Measurements from ENCODE around the gene ASAP2. TPM values are rescaled to one million over a fixed set of nuclear protein-coding genes. Genes with fewer than 3 reads are reported as not detected.

ASAP2 gene
- total RNA-seq, 4 donors from 2014 or later: 28.2 to 38.0 (median 31.7) TPM

GRCh38 chr2:9208875-9209274, 2.3 kb downstream of the ASAP2 start:
- no peak for DNase-seq (ENCODE audit: low spot score in 2 of 2)

GRCh38 chr2:9210030-9210429, 3.4 kb downstream of the ASAP2 start:
- 47 to 55% methylated on average over 2 of the region's 2 CpGs for WGBS, 2 donors
- Histone ChIP-seq H3K36me3 (no peaks in the 10 kb centered on the region), H3K4me1 (peaks cover 0 to 81% (median 33%) of the 10 kb centered on the region in 4 donors), H3K27me3 (no peaks in the 10 kb centered on the region), H3K4me3 (no peak overlapping the region), H3K27ac (peak overlapping the region in 2 of 4 donors; percentile 68 to 78), H3K9me3 (no peaks in the 10 kb centered on the region)
- TF ChIP-seq EP300 (IDR thresholded peaks at IDR 0.05) (no peak), CTCF (IDR thresholded peaks at IDR 0.05) (no peak), POLR2A (IDR thresholded peaks at IDR 0.05) (no peak)
- DNase-seq (ENCODE audit: low spot score in 2 of 2): no peak

More at GRCh38 chr2:9208875-9209274, 2.3 kb downstream of the ASAP2 start:
- 28 to 37% methylated on average over 1 of the region's 1 CpG for WGBS, 2 donors
- no peaks in the 10 kb centered on the region for H3K9me3 ChIP-seq
- no peaks in the 10 kb centered on the region for H3K36me3 ChIP-seq
- peaks cover 0 to 71% (median 29%) of the 10 kb centered on the region in 4 donors for H3K4me1 ChIP-seq
- H3K4me3 ChIP-seq: peak overlapping the region in 1 of 4 donors; percentile 86
- H3K27ac ChIP-seq: peak overlapping the region in 3 of 4 donors; percentile 87 to 95 (median 95)
- TF ChIP-seq CTCF (IDR thresholded peaks at IDR 0.05) (no peak), EP300 (IDR thresholded peaks at IDR 0.05) (no peak), POLR2A (IDR thresholded peaks at IDR 0.05) (no peak)
- H3K27me3 ChIP-seq: no peaks in the 10 kb centered on the region

GRCh38 chr2:9211496-9211895, 4.9 kb downstream of the ASAP2 start:
- WGBS, 2 donors: 28 to 33% methylated on average over 4 of the region's 4 CpGs
- Histone ChIP-seq H3K9me3 (no peaks in the 10 kb centered on the region), H3K4me3 (no peak overlapping the region), H3K36me3 (no peaks in the 10 kb centered on the region), H3K4me1 (peaks cover 0 to 82% (median 37%) of the 10 kb centered on the region in 4 donors), H3K27me3 (no peaks in the 10 kb centered on the region), H3K27ac (peak overlapping the region in 3 of 4 donors; percentile 20 to 78 (median 78))
- TF ChIP-seq POLR2A (IDR thresholded peaks at IDR 0.05) (no peak), CTCF (IDR thresholded peaks at IDR 0.05) (no peak), EP300 (IDR thresholded peaks at IDR 0.05) (no peak)
- DNase-seq (ENCODE audit: low spot score in 2 of 2): no peak

- H3K4me1 ChIP-seq: peaks cover 0 to 87% (median 37%) of the 10 kb centered on the region in 4 donors
- peak overlapping the region in 3 of 4 donors; percentile 20 to 78 (median 78) for H3K27ac ChIP-seq
- H3K27me3 ChIP-seq: no peaks in the 10 kb centered on the region
- no peaks in the 10 kb centered on the region for H3K9me3 ChIP-seq
- DNase-seq (ENCODE audit: low spot score in 2 of 2): no peak
- H3K36me3 ChIP-seq: no peaks in the 10 kb centered on the region
- TF ChIP-seq POLR2A (IDR thresholded peaks at IDR 0.05): no peak
- H3K4me3 ChIP-seq: no peak overlapping the region
- 82 to 87% methylated on average over 9 of the region's 9 CpGs for WGBS, 2 donors
Measured at GRCh38 chr2:9212010-9212635, 5.5 kb downstream of the ASAP2 start.

GRCh38 chr2:9212661-9213411, 6.2 kb downstream of the ASAP2 start:
- DNase-seq (ENCODE audit: low spot score in 2 of 2): no peak
- Histone ChIP-seq H3K27me3 (no peaks in the 10 kb centered on the region), H3K36me3 (no peaks in the 10 kb centered on the region), H3K4me3 (no peak overlapping the region), H3K27ac (peak overlapping the region in 2 of 4 donors; percentile 78), H3K4me1 (peaks cover 0 to 85% (median 37%) of the 10 kb centered on the region in 4 donors), H3K9me3 (no peaks in the 10 kb centered on the region)
- 38 to 50% methylated on average over 17 to 18 of the region's 19 CpGs for WGBS, 2 donors
- TF ChIP-seq POLR2A (IDR thresholded peaks at IDR 0.05) (no peak), CTCF (IDR thresholded peaks at IDR 0.05) (no peak), EP300 (IDR thresholded peaks at IDR 0.05) (no peak)

Measured in tibial nerve (tissue), 4 donors.